ENCODE measurements around the gene SLC6A12. TPM values are rescaled to one million over a fixed set of nuclear protein-coding genes. Genes with fewer than 3 reads are reported as not detected.

The SLC6A12 gene
- polyA plus RNA-seq, 6 donors from 2014 or later, result 1.3 TPM; not detected in 5

DNA sequence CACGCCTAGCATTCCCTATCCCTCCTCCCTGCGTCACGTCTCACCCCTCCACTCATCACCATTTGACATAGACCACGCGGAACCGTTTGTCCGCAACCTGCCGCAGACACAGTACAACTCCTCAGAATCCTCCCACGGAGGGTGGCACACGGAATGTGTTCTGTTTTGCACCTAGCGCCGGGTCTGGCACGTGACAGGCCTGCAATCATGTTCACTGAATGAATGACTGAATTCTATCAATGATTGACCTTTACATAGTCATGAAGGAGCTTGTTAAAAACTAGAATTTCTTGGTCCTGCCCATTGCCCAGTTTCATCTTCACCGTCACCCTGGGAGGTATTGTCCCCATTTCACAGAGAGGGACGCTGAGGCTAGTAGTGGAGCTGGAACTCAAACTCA is 4.7 kb downstream of the SLC6A12 start:
- ATAC-seq (ENCODE audit: low read depth in 2 of 2) (no peak), DNase-seq (no peak)
- Mint-ChIP-seq H3K36me3 (no peaks in the 10 kb centered on the region), H3K27ac (peak overlapping the region in 1 of 6 donors; percentile 44), H3K9me3 (peaks cover 0 to 11% (median 3%) of the 10 kb centered on the region in 7 donors), H3K4me3 (no peak overlapping the region), H3K4me1 (peaks cover 14 to 22% (median 15%) of the 10 kb centered on the region in 3 donors), H3K27me3 (peaks cover 43 to 91% (median 88%) of the 10 kb centered on the region in 3 donors)

DNA sequence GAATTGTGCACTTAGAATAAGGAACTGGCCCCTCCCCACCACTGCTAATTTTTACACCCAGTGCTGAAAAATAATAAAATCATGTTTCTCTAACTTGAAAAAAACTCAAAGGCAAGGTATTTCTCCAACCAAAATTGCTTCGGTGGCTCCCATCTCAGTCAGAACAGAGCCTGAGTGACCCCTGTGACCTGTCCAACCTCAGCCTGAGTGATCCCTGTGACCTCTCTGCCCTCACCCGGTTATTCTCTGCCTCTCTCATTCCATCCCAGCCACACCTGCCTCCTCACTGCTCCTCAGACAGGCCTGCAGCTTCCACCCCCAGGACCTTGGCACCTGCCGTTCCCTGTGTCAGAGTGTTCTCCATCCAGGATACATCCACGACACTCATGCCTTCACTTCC is 5.1 kb downstream of the SLC6A12 start:
- ATAC-seq (ENCODE audit: low read depth in 2 of 2), result no peak
- DNase-seq, result no peak
- Mint-ChIP-seq H3K27me3 (peaks cover 47 to 91% (median 89%) of the 10 kb centered on the region in 3 donors), H3K4me3 (no peak overlapping the region), H3K4me1 (peaks cover 14 to 21% (median 15%) of the 10 kb centered on the region in 3 donors), H3K36me3 (no peaks in the 10 kb centered on the region), H3K9me3 (peaks cover 0 to 11% (median 3%) of the 10 kb centered on the region in 7 donors), H3K27ac (peak overlapping the region in 1 of 6 donors; percentile 6)

DNA sequence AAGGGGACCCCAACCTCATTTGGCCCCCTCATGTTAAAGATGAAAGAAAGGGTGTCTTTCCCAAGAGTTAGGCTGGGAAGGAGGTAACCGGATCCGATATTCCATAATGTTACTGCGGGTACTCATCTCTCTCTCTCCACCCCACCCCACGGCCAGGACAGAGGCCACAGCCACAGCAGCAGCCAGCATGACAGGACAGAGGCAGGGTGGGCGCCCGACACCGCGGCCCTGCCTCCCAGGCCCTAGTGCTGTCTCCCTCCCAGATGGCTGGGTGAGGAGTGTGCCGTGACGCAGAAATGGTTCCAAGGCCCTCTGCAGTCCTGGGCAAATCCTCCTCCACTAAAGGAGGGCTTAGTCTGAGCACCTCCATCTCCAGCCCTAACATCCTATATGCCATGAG is 6.2 kb downstream of the SLC6A12 start:
- Mint-ChIP-seq H3K4me1 (peaks cover 5 to 11% (median 8%) of the 10 kb centered on the region in 3 donors), H3K36me3 (no peaks in the 10 kb centered on the region), H3K27me3 (peaks cover 44 to 83% (median 81%) of the 10 kb centered on the region in 3 donors), H3K9me3 (peaks cover 0 to 11% (median 3%) of the 10 kb centered on the region in 7 donors), H3K27ac (no peak overlapping the region), H3K4me3 (no peak overlapping the region)
- DNase-seq (no peak), ATAC-seq (ENCODE audit: low read depth in 2 of 2) (no peak)

DNA sequence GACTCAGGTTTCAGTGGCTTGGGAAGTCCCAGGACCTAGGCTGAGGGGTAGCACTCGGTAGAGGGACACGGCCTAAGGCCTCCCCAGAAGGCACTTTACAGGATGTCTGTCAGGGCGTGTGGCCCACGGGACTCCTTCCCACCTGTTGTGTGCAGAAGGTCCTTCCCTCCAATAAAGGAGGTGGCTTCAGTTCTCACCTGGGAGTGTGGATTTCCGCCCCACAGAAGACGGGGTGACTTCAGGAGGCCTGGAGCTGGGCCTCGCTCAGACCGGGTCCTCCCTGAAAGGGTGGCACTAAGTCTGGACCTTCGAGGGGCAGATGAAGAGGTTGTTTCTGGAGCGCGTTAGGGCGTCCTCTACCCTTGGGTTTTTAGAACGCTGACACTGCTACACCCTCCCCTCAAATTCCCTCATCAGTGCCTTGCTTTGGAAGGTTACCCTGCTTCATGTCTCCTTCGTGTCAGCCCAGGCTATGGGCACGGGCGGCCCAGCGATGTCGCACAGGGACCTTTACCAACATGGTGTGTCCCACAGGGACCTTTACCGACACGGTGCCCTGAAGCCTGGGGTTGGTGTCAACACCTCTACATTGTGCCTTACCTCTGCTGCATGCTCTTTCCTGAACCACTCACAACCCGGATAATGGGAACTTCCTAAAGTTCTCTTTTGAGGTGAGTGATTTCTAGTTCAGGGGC is 7.1 kb downstream of the SLC6A12 start:
- ATAC-seq (ENCODE audit: low read depth in 2 of 2) (no peak), DNase-seq (no peak)
- H3K27ac Mint-ChIP-seq, result no peak overlapping the region
- H3K36me3 Mint-ChIP-seq, result no peaks in the 10 kb centered on the region
- peaks cover under 1 to 6% (median under 1%) of the 10 kb centered on the region in 3 donors for H3K4me1 Mint-ChIP-seq
- no peak overlapping the region for H3K4me3 Mint-ChIP-seq
- peaks cover 48 to 84% (median 83%) of the 10 kb centered on the region in 3 donors for H3K27me3 Mint-ChIP-seq
- H3K9me3 Mint-ChIP-seq, result peaks cover 0 to 11% (median 3%) of the 10 kb centered on the region in 7 donors

DNA sequence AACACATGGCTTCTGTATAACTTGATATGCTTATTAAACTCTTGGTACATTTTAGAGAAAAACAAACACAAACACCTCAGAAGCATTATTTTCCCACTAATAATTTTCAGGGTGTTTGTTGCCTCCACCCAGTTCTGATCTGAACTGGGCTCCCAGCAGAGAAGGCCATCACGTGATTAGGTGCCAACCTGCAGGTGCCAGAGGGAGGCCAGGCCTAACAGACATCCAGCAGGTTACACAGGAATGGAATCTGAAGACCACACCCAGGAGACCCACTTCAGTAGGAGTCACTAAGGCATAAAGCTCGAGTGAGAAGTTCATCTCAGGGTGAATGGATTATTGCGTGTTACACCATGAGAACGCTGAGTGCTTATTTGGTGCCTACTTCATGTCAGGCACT is 8.9 kb downstream of the SLC6A12 start:
- no peak overlapping the region for H3K4me3 Mint-ChIP-seq
- DNase-seq (no peak), ATAC-seq (ENCODE audit: low read depth in 2 of 2) (no peak)
- H3K27me3 Mint-ChIP-seq, result peaks cover 51 to 80% (median 78%) of the 10 kb centered on the region in 3 donors
- peaks cover 0 to 4% (median 0%) of the 10 kb centered on the region in 3 donors for H3K4me1 Mint-ChIP-seq
- H3K9me3 Mint-ChIP-seq, result peaks cover 0 to 11% (median 3%) of the 10 kb centered on the region in 7 donors
- no peak overlapping the region for H3K27ac Mint-ChIP-seq
- no peaks in the 10 kb centered on the region for H3K36me3 Mint-ChIP-seq

DNA sequence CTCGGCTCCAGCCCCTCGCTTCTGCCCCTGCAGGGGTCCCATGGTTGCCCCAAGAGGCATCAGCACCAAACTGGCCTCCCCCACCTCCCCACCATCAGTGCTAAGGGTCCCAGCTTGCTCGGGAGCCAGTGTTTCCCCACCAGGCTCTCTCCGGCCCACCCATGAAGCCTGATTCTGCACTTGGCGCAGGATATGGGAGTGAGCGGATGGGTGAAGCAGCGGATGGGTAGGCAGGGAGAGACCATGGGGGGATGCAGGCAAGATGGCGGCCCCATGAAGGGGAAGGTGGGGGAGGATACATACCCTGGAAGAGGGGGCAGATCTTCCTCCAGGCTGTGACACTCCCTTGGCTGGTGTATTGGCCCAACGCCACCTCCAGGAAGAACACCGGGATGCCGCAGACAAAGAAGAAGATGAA is 9.7 kb downstream of the SLC6A12 start:
- H3K27me3 Mint-ChIP-seq, result peaks cover 55 to 72% (median 70%) of the 10 kb centered on the region in 3 donors
- no peaks in the 10 kb centered on the region for H3K36me3 Mint-ChIP-seq
- ATAC-seq (ENCODE audit: low read depth in 2 of 2) (no peak), DNase-seq (no peak)
- H3K4me3 Mint-ChIP-seq, result no peak overlapping the region
- H3K4me1 Mint-ChIP-seq, result peaks cover 0 to 4% (median 0%) of the 10 kb centered on the region in 3 donors
- peaks cover 0 to 11% (median 3%) of the 10 kb centered on the region in 7 donors for H3K9me3 Mint-ChIP-seq
- no peak overlapping the region for H3K27ac Mint-ChIP-seq

DNA sequence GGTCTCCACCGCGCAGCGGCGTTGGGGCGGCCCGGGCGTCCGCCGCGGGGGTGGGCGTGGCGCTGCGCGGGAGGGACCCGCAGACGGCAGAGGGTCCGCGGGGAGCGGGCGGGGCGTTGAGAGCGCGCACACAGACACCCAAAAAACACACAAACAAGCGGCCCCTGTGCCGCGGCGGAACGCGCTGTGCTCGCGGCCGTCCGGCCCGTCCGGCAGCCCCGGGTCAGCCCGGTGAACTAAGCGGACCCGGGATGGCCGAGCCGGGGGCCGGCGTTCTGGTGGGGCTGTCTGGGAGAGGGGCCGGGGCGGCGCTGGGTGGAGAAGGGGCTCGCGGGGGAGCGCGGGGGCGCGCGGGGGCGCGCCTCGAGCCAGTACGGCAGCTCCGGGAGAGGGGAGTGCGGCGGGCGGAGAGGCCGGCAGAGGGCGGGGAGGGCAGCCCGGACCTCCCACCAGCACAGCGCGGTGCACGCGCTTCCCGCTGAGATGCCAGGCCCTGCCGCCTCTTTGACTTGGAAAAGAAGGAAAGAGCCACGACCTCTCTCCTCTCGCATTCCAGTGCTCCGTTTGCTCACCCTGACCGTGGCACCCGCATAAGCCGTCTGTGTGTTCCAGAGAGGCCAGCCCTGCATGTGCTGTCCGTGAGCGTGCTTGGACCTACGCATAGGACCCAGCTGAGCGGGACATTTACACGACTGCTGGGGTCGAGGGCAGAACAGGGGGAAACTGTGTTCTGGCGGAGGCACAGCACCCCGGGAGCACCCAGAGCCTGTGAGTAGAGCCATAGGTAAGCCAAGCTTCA is 10.3 kb downstream of the SLC6A12 start:
- Mint-ChIP-seq H3K36me3 (no peaks in the 10 kb centered on the region), H3K27ac (no peak overlapping the region), H3K4me3 (no peak overlapping the region), H3K27me3 (peaks cover 53 to 66% (median 66%) of the 10 kb centered on the region in 3 donors), H3K9me3 (peaks cover 0 to 11% (median 3%) of the 10 kb centered on the region in 7 donors), H3K4me1 (peaks cover 0 to 4% (median 0%) of the 10 kb centered on the region in 3 donors)
- ATAC-seq (ENCODE audit: low read depth in 2 of 2) (no peak), DNase-seq (no peak)

DNA sequence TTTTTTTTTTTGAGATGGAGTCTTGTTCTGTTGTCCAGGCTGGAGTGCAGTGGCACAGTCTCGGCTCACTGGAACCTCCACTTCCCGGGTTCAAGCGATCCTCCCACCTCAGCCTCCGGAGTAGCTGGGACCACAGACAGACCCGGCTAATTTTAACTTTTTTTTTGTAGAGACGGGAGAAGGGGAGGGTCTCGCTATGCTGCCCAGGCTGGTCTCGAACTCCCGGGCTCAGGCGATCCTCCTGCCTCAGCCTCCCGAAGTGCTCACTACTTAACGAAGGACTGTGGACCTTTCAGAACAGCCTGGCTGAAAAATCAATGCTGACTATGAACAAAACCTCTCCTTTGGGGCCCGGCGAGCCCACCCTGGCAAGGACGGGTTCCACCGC is 10.9 kb downstream of the SLC6A12 start:
- no peak for ATAC-seq (ENCODE audit: low read depth in 2 of 2)
- Mint-ChIP-seq H3K4me1 (peaks cover 0 to 4% (median 0%) of the 10 kb centered on the region in 3 donors), H3K27me3 (peaks cover 48 to 67% (median 64%) of the 10 kb centered on the region in 3 donors), H3K36me3 (no peaks in the 10 kb centered on the region), H3K27ac (no peak overlapping the region), H3K4me3 (no peak overlapping the region), H3K9me3 (peaks cover 0 to 11% (median 3%) of the 10 kb centered on the region in 7 donors)
- DNase-seq, result no peak

DNA sequence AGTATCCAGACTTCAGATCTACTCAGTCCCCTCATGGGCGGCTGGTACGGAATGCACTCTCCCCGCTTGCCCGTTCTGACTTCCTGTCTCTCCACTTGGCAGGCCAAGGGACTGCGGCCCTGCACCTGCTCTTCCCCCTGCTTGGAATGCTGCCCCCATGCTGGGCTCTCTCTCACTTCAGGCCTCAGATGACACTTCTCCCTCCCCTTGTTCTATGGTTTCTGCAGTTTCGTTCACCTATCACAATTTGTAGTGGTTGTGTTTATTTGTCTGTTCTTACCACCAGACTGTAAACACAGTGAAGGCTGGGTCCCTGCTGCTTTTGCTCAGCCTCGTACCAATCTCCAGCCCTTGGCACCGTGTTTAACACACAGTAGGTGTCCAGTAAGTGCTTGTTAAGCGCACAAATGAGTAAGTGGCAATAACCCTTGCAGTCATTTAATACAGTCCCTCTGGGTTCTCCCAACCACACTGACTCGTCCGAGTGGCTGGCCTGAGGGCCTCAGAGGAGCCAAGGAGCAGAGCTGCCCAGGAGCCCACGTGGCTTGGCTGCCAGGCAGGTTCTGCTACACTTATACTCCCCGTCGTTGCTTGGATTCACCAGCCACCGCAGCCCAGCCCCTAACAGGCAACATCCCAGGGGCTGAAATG is 11.8 kb downstream of the SLC6A12 start:
- Mint-ChIP-seq H3K27me3 (peaks cover 45 to 71% (median 65%) of the 10 kb centered on the region in 3 donors), H3K9me3 (peaks cover under 1 to 11% (median 4%) of the 10 kb centered on the region in 7 donors), H3K27ac (no peak overlapping the region), H3K36me3 (no peaks in the 10 kb centered on the region), H3K4me1 (peaks cover 0 to 6% (median 4%) of the 10 kb centered on the region in 3 donors), H3K4me3 (peak overlapping the region in 2 of 8 donors; percentile 7 to 33)
- ATAC-seq (ENCODE audit: low read depth in 2 of 2) (no peak), DNase-seq (no peak)

DNA sequence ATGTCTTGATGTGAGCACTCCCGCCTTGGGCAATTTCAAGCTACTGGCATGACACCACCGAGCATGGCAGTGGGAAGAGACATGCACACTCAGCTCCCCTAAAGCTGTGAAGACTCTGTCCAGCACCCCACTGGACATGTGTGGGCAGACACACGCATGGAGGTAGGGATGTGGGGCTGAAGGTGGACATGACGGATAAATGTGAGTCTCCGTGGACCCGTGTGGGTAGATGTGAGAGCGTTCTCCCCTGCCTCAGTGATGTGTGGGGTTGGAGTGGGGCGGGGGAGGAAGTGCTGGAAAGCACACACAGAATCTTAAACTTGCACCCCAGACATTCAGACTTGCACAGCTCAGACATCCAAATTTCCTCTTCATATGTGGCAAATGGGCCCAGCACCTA is 12.6 kb downstream of the SLC6A12 start:
- Mint-ChIP-seq H3K4me3 (no peak overlapping the region), H3K27me3 (peaks cover 40 to 63% (median 60%) of the 10 kb centered on the region in 3 donors), H3K4me1 (peaks cover 0 to 7% (median 6%) of the 10 kb centered on the region in 3 donors), H3K36me3 (no peaks in the 10 kb centered on the region), H3K9me3 (peaks cover 0 to 9% (median 8%) of the 10 kb centered on the region in 7 donors), H3K27ac (no peak overlapping the region)
- no peak for DNase-seq
- no peak for ATAC-seq (ENCODE audit: low read depth in 2 of 2)

DNA sequence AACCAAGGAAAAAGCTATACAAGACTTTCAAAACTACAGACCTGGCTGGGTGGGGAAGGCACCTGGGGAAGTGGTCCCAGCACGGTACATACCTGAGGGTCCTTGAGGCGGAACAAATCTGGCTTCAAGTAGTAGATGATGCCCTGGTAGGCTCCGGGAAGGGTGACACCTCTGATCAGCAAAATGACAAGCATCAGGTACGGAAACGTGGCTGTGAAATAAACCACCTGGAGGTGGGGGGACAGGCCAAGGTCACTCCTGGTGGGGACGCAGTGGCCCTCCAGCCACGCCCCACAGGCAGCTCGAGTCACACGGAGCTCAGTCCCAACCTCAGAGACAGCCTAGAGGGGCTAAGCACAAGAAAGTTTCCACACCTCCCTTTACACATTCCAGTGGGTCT is 15.3 kb downstream of the SLC6A12 start:
- H3K9me3 Mint-ChIP-seq, result peaks cover 0 to 8% (median 2%) of the 10 kb centered on the region in 7 donors
- H3K27ac Mint-ChIP-seq, result peak overlapping the region in 1 of 6 donors; percentile 85
- peaks cover 29 to 52% (median 47%) of the 10 kb centered on the region in 3 donors for H3K27me3 Mint-ChIP-seq
- peaks cover 0 to 7% (median 6%) of the 10 kb centered on the region in 3 donors for H3K4me1 Mint-ChIP-seq
- no peaks in the 10 kb centered on the region for H3K36me3 Mint-ChIP-seq
- no peak overlapping the region for H3K4me3 Mint-ChIP-seq
- ATAC-seq (ENCODE audit: low read depth in 2 of 2), result no peak
- DNase-seq, result no peak

DNA sequence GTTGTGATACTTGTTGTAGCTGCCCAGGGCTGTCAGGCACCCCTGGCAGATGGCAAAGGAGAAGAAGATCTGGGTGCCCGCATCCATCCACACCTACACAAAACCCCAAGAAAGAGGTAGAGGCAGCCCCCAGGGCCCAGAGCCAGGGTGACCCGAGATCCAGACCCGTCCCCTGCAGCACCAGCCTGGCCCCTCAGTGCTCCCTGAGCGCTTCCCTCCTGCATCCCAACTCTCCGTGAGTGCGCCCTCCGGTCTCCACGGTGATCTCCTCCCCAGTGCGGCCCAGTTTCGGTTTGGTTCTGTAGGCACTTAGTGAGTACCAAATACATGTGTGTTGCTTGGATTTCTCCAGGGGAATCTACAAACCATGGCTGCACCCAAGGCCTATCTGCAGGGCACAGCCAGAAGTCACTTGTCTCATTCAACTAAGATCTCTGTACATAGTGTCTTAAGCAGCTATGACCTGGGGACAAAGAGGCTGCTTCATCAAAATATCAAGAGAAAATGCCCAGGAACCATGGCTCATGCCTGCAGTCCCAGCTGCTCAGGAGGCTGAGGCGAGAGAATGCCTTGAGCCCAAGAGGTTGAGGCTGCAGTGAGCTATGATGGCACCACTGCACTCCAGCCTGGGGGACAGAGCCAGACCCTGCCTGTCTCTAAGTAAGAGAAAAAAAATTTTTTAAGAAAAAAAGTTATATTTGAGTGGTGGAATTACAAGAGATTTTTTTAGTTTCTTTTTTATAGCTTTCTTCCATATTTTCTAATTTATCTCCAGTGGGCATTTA is 15.9 kb downstream of the SLC6A12 start:
- ATAC-seq (ENCODE audit: low read depth in 2 of 2), result no peak
- Mint-ChIP-seq H3K27ac (peak overlapping the region in 1 of 6 donors; percentile 85), H3K4me1 (peaks cover 0 to 7% (median 6%) of the 10 kb centered on the region in 3 donors), H3K4me3 (no peak overlapping the region), H3K36me3 (no peaks in the 10 kb centered on the region), H3K9me3 (peaks cover 0 to 8% (median 2%) of the 10 kb centered on the region in 7 donors), H3K27me3 (peaks cover 32 to 56% (median 52%) of the 10 kb centered on the region in 3 donors)
- no peak for DNase-seq
